GM10266 (cell line): ENCODE data around the gene PARP1.

Experiments
- DNase-seq: peaks from one replicate; pipeline ENCODE4 v3.0.0; 2012; ENCODE audit errors: extremely low spot score
- CTCF ChIP-seq: IDR thresholded peaks from 2 replicates; pipeline ENCODE4 v1.5.1; 2012; ENCODE audit warnings: mild to moderate bottlenecking, low read depth; ENCODE audit not compliant: control insufficient read depth, insufficient read depth; ENCODE audit errors: missing control alignments

PARP1 gene

GRCh38 chr1:226422478-226422877 lies 14.6 kb upstream of the PARP1 start:
- no peak for DNase-seq
- TF ChIP-seq CTCF, result no peak

DNA sequence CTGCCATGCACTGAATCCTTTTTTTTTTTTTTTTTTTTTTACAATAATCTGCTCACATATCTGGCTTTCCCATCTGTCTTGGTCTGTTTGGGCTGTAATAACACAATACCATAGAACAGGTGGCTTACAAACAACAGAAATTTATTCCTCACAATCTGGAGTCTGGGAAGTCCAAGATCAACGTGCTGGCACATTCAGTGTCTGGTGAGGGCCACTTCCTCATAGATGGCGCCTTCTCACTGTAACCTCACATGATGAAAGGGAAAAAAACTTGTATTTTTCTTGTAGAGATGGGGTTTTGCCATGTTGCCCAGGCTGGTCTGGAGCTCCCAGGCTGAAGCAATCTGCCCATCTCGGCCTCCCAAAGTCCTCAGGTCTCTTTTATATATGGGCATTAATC lies 13.0 kb upstream of the PARP1 start:
- DNase-seq, result no peak
- TF ChIP-seq CTCF, result no peak

DNA sequence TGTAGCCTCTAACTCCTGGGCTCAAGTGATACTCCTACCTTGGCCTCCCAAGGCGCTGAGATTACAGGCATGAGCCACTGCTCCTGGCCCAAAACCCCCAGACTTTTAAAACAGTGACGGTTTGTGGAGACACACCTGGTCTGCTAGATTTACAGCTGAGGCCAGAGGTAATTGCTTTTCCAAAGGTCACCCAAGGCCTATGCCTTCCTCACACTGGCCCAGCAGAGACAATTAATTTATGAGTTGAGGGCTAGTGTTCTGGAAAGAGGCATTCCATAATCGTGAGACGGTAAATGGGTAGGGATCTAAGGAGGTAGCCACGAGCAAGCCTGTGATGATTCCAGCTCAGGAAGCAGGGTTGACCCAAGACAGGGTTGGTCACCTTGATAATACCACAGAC lies 12.4 kb upstream of the PARP1 start:
- TF ChIP-seq CTCF, result no peak
- no peak for DNase-seq

- no peak for TF ChIP-seq CTCF
- no peak for DNase-seq
Measured at GRCh38 chr1:226419284-226420029, 11.6 kb upstream of the PARP1 start.

DNA sequence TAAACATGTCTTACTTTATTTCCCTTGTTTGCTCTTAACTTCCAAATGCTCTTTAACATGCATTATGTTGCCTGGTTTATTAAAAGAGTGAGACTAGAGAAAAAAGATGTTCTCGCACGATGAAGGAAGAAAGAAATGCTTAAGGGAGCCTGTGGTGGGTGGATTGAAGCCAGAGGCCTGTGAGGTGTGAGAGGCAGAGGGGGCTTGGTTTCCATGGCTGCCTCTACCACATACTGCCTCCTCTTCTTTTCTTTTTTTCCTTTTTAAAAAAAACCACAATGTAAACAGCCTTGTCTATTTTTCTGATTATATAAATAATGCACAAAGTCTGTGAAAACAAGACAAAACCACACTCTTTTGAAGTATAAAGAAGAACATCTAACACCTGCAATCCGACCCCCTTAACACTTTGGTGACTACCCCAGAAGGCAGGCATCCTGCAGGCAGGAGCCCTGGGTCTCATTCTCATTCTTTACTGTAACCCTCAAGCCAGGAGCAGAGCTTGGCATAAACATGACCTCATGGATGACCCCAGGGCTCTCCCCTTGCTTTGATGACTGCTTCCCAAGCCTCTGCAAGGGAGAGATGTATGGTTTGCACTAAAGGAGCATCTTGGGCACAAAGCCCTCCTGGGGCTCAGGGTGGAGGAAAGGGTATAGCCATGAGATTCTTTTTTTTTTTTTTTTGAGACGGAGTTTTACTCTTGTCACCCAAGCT lies 10.1 kb upstream of the PARP1 start:
- no peak for TF ChIP-seq CTCF
- DNase-seq, result no peak

DNA sequence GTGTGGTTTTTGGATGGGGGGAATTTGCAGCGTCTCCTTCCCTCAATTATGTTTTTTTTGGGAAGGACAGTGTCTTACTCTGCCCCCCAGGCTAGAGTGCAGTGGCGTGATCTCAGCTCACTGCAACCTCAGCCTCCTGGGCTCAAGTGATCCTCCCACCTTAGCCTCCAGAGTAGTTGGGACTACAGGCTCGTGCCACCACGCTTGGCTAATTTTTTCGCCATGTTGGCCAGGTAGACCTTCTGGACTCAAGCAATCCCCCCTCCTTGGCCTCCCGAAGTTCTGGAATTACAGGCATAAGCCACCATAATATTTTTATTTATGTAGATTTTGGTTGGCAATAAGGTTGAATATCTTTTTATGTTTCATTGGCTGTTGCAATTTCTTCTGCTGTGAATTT lies 9.5 kb upstream of the PARP1 start:
- DNase-seq, result no peak
- TF ChIP-seq CTCF, result no peak

DNA sequence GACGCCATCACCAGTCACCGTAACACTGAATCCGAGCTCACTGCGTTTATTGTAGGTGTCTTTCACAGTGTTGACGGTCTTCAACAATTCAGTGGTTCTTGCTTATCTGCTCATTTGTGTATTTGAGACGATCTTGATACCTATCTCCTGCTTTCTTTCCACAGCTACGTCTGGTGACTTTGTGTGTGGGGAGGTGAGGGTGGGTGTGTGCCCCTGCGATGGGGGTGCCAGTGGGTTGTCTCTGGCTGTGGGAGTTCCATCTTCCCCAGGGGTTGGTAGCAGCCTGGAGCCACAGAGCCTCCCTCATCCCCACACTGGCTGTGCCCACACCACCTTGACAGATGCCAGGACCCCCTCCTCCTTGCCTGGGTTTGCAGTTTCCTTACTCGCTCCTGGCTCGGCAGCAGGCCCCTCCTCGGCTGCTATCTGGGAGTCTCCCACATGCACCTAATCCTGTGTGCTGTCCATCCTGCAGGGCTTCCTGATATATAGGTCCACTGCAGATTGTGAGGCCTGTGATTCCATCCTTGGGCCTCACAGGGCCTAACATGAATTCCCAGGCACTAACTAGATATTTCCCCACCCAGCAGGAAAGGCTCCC lies 6.3 kb upstream of the PARP1 start:
- no peak for TF ChIP-seq CTCF
- DNase-seq, result no peak
